ENCODE data around the gene FATE1.

DNA sequence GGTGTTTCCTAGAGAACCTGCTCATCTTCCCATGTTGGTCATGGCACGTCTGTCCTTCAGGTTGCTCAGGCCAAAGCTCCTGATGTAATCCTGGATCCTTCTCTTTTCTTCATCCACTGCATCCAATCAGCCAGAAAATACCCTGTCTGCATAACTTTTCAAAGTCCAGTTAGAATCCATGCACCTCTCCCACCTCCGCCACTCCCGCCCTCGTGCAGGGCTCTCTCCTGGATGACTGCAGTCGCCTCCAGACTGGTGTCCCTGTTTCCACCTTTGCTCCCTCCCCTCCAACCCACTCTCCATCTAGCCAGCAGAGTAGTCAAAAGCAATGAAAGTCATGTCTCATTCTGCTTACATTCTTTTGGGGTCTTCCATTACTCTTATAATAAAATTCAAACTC is 34.7 kb downstream of the FATE1 start:
- no peak for TF ChIP-seq ZNF274 (IDR thresholded peaks at IDR 0.05; ENCODE audit: low read depth, low read length)
- TF ChIP-seq YY1 (IDR thresholded peaks at IDR 0.05; ENCODE audit: insufficient read depth, insufficient read length), result no peak
- TF ChIP-seq SUZ12 (IDR thresholded peaks at IDR 0.05; ENCODE audit: extremely low read depth, insufficient read depth, insufficient read length), result no peak
